Activated naive CD4-positive, alpha-beta T cell treated with Interleukin-2 at 50 U/mL for 16 hours (primary cell): Measurements from ENCODE around the gene TMTC4.
"Not testable (repeated sequence)": the region's sequence is repeated elsewhere in the genome, so short reads cannot be mapped to it uniquely, and the experiment has no call there.

Experiments
- DNase-seq: peaks from one replicate; pipeline ENCODE4 v3.0.0-alpha.2; 2020

Gene TMTC4

GRCh38 chr13:100580045-100580444 is 94.5 kb downstream of the TMTC4 start:
- DNase-seq = no peak

GRCh38 chr13:100577239-100577638 is 97.4 kb downstream of the TMTC4 start:
- DNase-seq = not testable (repeated sequence)

GRCh38 chr13:100573121-100573520 is 101.5 kb downstream of the TMTC4 start:
- peak; percentile 72 for DNase-seq

GRCh38 chr13:100566543-100566942 is 108.1 kb downstream of the TMTC4 start:
- no peak for DNase-seq

GRCh38 chr13:100565286-100565685 is 109.3 kb downstream of the TMTC4 start:
- DNase-seq = no peak

- no peak for DNase-seq
Measured at GRCh38 chr13:100564444-100565223, 110.0 kb downstream of the TMTC4 start.

- DNase-seq = no peak
Measured at GRCh38 chr13:100563779-100564178, 110.8 kb downstream of the TMTC4 start.

- no peak for DNase-seq
Measured at GRCh38 chr13:100561599-100562204, 112.9 kb downstream of the TMTC4 start.

- DNase-seq = no peak
Measured at GRCh38 chr13:100561158-100561499, 113.5 kb downstream of the TMTC4 start.

GRCh38 chr13:100560498-100561157 is 114.0 kb downstream of the TMTC4 start:
- DNase-seq = no peak

- no peak for DNase-seq
Measured at GRCh38 chr13:100559886-100560285, 114.7 kb downstream of the TMTC4 start.
